Lower leg skin (tissue), 4 donors: ENCODE measurements around the gene CDC16. TPM values are rescaled to one million over a fixed set of nuclear protein-coding genes. Genes with fewer than 3 reads are reported as not detected.

ENCODE experiments used
- DNase-seq, 2 donors: peaks; one replicate each; pipeline ENCODE4 v3.0.0-alpha.2; 2019; ENCODE audit warnings: low spot score in 2 of 2
- H3K4me3 ChIP-seq: fragments of 200-600 bp; sonication (generic); 2 replicates; pipeline ENCODE4 v1.5.1; 2017; ENCODE audit warnings: mild to moderate bottlenecking, low read depth; ENCODE audit not compliant: poor library complexity, severe bottlenecking
- CTCF ChIP-seq, 3 donors: fragments of 450-650 bp; IDR thresholded peaks; one replicate each; pipeline ENCODE4 v1.5.1; 2016; ENCODE audit warnings: antibody characterized with exemption in 3 of 3, mild to moderate bottlenecking in 3 of 3, moderate library complexity in 2 of 3
- POLR2A ChIP-seq, 2 donors: fragments of 450-650 bp; IDR thresholded peaks; one replicate each; pipeline ENCODE4 v1.6.1; 2016 to 2017; ENCODE audit warnings: antibody characterized with exemption in 2 of 2, mild to moderate bottlenecking in 1 of 2, moderate library complexity in 1 of 2
- WGBS, 2 donors: methylation state at CpG; one replicate each; pipeline ENCODE4 v1.1.5; 2018; 5-methylcytosine and 5-hydroxymethylcytosine counted together
- intact Hi-C: fragments of 100-400 bp; cut with DNase I; formaldehyde crosslinking; loops from one replicate; pipeline ENCODE4 v1.15.0; 2023; ENCODE audit warnings: low total_unique reads
- microRNA-seq, 2 donors: library from miRNA; unstranded; fragments of <30 nt; microRNA quantifications; one replicate each; pipeline ENCODE4, GENCODE V29; 2016; ENCODE audit warnings: borderline replicate concordance in 2 of 2, borderline number of aligned reads in 1 of 2
- total RNA-seq, 4 donors: library from RNA; depleted of rRNA; stranded (reverse); fragments of >200 nt; gene quantifications; one replicate each; pipeline ENCODE4 v1.1.0, GENCODE V29; 2016

CDC16 gene
- total RNA-seq, 4 donors from 2014 or later = 39.5 to 85.6 (median 41.4) TPM

GRCh38 chr13:114318624-114319023 is 83.9 kb downstream of the CDC16 start:
- no peak overlapping the region for H3K4me3 ChIP-seq
- intact Hi-C loops = no loop called here
- 14 to 21% methylated on average over 1 of the region's 1 CpG for WGBS, 2 donors
- TF ChIP-seq CTCF (IDR thresholded peaks at IDR 0.05) (no peak), POLR2A (IDR thresholded peaks at IDR 0.05) (no peak)
- no peak for DNase-seq

DNA sequence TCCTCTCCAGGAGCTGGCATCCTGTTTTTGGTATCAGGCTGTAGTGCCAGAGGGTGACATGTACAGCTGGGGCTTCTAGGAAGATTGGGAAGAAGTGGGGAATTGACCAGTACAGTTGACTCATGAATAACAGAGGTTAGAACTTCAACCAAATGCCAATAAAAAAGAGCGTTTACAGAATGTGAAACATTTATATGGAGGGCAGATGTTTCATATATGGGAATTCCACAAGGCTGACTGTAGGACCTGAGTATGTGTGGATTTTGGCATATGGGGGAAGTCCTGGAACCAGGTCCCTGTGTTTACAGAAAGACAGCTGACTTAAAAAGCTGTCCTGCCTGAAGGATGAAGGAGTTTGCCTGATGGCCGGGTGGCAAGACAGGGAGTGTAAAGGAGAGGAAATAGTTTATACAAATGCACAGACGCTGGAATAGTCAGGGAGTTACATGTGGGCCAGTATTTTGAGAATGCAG is 84.8 kb downstream of the CDC16 start:
- DNase-seq = no peak
- TF ChIP-seq CTCF (IDR thresholded peaks at IDR 0.05) (no peak), POLR2A (IDR thresholded peaks at IDR 0.05) (no peak)
- 47 to 59% methylated on average over 3 of the region's 3 CpGs for WGBS, 2 donors
- intact Hi-C loops = no loop called here
- no peak overlapping the region for H3K4me3 ChIP-seq

DNA sequence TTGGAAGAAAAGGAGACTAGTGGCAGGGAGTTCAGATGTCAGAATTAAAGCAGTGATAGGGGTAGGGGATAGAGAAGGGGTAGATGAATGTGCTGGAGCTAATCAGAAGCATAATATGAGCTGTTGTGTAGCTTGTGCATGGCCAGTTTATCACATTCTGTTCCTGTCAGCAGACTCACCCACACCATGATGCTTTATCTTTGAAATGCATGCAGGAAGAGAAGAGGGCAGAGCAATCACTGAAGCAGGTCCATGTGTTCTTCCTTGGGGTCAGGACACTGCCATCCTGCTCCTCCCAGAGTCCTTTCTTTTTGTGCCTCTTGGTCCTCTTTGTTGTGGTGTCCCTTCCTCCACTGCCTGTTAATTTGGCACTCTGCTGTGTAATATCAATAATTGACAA is 85.4 kb downstream of the CDC16 start:
- no peak overlapping the region for H3K4me3 ChIP-seq
- TF ChIP-seq CTCF (IDR thresholded peaks at IDR 0.05) = no peak
- no peak for TF ChIP-seq POLR2A (IDR thresholded peaks at IDR 0.05)
- intact Hi-C loops = no loop called here

DNA sequence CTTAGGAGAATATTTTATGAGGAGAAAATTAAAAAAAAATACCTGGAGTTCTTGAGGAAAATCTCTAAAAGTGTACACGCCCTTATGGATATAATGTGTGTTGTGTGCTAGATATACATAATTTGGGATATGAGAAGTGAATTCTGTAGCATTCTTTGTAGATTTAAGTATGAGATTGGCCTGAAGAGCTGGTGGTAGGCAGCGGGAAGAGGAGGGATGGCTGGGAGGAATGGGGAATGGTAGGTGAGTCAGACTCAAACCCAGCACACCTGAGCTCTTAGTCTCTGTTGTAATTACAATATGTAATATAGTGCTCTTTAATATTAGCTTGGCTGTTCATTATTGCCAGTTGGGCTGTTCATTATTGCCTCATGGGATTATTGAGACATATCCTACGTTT is 86.6 kb downstream of the CDC16 start:
- TF ChIP-seq CTCF (IDR thresholded peaks at IDR 0.05) (no peak), POLR2A (IDR thresholded peaks at IDR 0.05) (no peak)
- 91 to 94% methylated on average over 3 of the region's 3 CpGs for WGBS, 2 donors
- DNase-seq = no peak
- intact Hi-C loops = no loop called here
- H3K4me3 ChIP-seq = no peak overlapping the region

More for the DNA sequence above, 85.4 kb downstream of the CDC16 start:
- DNase-seq = no peak

Small RNAs within 50 kb of the gene (microRNA-seq; reads per million reads assigned to microRNA genes)
- gene MIR4502 (0 reads per million in 2 donors), gene MIR548AR (0 reads per million in 2 donors)

Other genes with a start within 250 kb of the CDC16 start
- 10 to 100 TPM; 12.9 to 30.5 (median 24.2) TPM for gene RASA3, start 102.3 kb upstream of the CDC16 start, total RNA-seq
- gene CFAP97D2, start 55.6 kb upstream of the CDC16 start, total RNA-seq = not detected
- gene UPF3A, start 46.7 kb downstream of the CDC16 start, total RNA-seq = 10 to 100 TPM; 20.5 to 33.4 (median 24.6) TPM
- gene CHAMP1, start 79.6 kb downstream of the CDC16 start, total RNA-seq = 10 to 100 TPM; 18.0 to 21.0 (median 19.7) TPM